ENCODE data around the gene TRAF3.

The TRAF3 gene

GRCh38 chr14:102909911-102910310, 132.7 kb downstream of the TRAF3 start:
- no peak for DNase-seq (ENCODE audit: extremely low read depth, low read depth)
- TF ChIP-seq CTCF (IDR thresholded peaks at IDR 0.05; ENCODE audit: low read depth, low read length) = no peak

- no peak for TF ChIP-seq CTCF (IDR thresholded peaks at IDR 0.05; ENCODE audit: low read depth, low read length)
Measured at GRCh38 chr14:102910442-102910841, 133.2 kb downstream of the TRAF3 start.

GRCh38 chr14:102911541-102911951, 134.3 kb downstream of the TRAF3 start:
- TF ChIP-seq CTCF (IDR thresholded peaks at IDR 0.05; ENCODE audit: low read depth, low read length) = no peak
- no peak for DNase-seq (ENCODE audit: extremely low read depth, low read depth)

More at GRCh38 chr14:102910442-102910841, 133.2 kb downstream of the TRAF3 start:
- no peak for DNase-seq (ENCODE audit: extremely low read depth, low read depth)

- no peak for TF ChIP-seq CTCF (IDR thresholded peaks at IDR 0.05; ENCODE audit: low read depth, low read length)
- no peak for DNase-seq (ENCODE audit: extremely low read depth, low read depth)
Measured at GRCh38 chr14:102911991-102912761, 134.9 kb downstream of the TRAF3 start.

- no peak for DNase-seq (ENCODE audit: extremely low read depth, low read depth)
- TF ChIP-seq CTCF (IDR thresholded peaks at IDR 0.05; ENCODE audit: low read depth, low read length) = no peak
Measured at GRCh38 chr14:102913341-102914211, 136.3 kb downstream of the TRAF3 start.

GRCh38 chr14:102914474-102915291, 137.4 kb downstream of the TRAF3 start:
- TF ChIP-seq CTCF (IDR thresholded peaks at IDR 0.05; ENCODE audit: low read depth, low read length) = no peak
- DNase-seq (ENCODE audit: extremely low read depth, low read depth) = no peak
